T-helper 1 cell treated with Interleukin-12 subunit alpha and Interleukin-12 subunit beta and Interleukin-4 antibody, amounts not matched to agents 30 ng/mL and 1 ng/mL, for 36 hours (primary cell): ENCODE data around the gene LARP4B. TPM values are rescaled to one million over a fixed set of nuclear protein-coding genes. Genes with fewer than 3 reads are reported as not detected.

Source experiments
- intact Hi-C: fragments of 100-400 bp; cut with micrococcal nuclease; formaldehyde crosslinking; loops from one replicate; pipeline ENCODE4 v1.15.1; 2024
- total RNA-seq: library from RNA; stranded (reverse); gene quantifications from 2 replicates; pipeline ENCODE4 v1.2.3, GENCODE V29; 2022

Gene LARP4B
- total RNA-seq = 124 and 128 TPM in 2 replicates

DNA sequence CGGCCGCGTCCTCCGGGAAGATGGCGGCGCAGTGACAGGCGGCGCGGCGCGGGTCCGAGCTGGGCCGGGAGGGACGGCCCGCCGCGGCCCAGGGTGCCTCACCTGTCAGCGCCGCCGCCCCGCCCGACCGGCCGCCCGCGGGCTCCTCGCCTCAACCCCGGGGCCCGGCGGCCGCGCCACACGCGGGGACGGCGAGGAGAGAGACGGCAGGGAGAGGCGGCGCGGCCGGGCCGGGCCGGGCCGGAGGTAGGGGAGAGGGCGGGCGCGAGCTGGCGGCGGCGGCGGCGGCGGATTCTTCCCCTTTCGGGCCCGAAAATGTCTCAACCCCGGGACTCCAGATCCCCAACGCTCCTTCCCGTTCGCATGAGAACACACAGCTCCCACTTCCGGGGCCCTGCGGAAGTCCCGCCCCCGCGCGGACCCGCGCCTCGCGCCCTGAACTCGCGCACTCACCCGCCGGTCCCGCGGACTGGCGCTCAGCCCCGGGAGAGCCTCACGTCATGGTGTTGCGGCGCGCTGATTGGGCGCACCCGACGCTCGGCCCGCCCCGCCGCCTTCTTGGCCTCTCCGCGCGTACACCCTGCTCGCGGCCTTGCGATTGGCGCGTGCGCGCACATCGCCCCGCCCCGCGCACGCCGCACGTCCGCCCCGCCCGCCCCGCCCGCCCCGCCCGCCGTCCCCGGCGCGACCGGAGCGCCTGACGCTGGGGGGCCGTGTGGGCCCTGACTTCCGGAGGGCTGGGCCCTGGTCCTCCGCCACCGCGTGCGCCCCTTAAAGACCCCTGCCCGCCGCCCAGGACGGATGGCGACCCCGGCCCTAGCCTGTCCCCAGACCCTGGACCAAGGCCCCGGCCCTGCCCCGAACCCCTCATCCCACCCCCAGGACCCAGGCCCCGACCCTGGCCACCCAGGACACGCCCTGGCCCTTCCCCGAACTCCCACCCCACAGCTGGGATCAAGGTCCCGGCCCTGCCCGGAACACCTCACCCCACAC, at the start of gene LARP4B:
Gene LARP4B, minus strand, starts transcription at position 380 of the 993 bp plus-strand sequence. CDS start 45,984 bp downstream, outside the sequence.
- intact Hi-C loops = loop anchor here (1.0 to 2.0 kb wide), 4 partner anchors 57 to 179 kb away; partner anchors contain the start of genes GTPBP4 and IDI1

DNA sequence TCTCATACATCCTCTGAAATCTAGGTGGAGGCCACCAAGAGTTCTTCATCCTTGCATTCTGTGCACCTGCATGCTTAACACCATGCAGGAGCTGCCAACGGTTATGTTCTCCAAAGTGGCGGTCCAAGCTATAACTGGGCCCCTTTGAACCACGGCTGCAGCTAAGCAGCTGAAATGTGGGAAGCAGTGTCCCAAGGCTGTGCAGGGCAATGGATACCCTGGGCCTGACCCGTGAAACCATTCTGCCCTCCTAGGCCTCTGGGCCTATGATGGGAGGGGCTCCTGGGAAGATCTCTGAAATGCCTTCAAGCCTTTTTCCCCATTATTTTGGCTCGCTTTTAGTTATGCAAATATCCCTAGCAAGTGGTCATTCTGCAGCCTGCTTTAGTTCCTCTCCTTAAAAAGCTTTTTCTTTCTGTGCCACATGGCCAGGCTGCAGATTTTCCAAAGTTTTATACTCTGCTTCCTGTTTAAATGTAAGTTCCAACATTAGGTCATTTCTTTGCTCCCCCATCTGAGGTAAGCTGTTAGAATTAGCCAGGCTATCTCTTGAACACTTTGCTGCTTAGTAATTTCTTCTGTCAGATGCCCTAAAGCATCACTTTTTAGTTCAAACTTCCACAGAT, 49.1 kb upstream of the LARP4B start:
- intact Hi-C loops = no loop called here

DNA sequence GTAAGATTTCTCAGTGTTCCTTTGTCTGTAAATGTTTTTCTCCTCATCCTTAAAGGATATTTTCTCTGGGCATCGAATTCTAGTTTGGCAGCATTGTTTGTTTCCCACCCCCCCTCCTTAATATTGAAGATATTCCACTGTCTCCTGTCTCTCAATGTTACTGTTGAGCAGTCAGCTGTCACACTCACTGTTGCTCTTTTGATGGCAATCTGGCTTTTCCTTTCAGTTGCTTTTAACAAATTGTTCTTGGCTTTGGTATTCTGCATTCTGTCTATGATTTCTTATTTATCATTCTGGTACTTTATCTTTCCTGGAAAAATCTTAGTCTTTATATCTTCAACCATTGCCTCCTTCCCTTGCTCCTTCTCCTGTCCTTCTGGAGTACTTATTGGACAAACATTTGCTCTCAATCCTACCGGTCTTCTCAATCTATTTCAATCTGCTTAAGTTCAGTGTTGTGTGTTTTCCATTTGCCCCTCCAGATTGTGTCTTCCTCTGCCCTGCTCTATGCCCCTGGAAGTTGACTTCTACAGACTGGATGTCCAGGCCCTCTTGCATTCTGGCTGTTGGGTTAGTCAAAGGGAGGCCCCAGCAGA, 47.4 kb upstream of the LARP4B start:
- intact Hi-C loops = no loop called here

DNA sequence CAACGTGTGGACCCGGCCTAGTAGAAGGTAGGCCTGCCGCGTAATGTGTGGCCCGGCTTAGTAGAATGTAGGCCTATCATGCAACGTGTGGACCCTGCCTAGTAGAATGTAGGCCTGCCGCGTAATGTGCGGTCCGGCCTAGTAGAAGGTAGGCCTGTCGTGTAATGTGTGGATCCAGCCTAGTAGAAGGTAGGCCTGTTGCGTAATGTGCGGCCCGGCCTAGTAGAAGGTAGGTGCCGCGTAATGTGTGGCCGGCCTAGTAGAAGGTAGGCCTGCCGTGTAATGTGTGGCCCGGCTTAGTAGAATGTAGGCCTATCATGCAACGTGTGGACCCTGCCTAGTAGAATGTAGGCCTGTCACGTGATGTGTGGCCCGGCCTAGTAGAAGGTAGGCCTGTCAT, 44.8 kb upstream of the LARP4B start:
- intact Hi-C loops = no loop called here

DNA sequence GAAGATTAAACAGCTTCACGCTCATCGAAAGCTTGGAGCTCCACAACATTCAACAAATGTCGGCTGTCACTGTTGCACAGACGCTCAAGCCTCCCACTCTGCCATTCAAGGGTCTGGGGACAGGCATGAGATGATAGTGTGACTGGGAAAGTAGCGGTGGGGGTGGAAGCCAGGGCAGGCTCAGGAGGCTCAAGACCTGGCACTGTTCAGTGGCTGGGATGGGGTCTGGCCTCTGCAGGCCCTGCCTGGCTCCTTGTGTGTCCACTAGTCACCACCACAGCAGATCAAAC, 43.2 kb upstream of the LARP4B start:
- intact Hi-C loops = no loop called here

DNA sequence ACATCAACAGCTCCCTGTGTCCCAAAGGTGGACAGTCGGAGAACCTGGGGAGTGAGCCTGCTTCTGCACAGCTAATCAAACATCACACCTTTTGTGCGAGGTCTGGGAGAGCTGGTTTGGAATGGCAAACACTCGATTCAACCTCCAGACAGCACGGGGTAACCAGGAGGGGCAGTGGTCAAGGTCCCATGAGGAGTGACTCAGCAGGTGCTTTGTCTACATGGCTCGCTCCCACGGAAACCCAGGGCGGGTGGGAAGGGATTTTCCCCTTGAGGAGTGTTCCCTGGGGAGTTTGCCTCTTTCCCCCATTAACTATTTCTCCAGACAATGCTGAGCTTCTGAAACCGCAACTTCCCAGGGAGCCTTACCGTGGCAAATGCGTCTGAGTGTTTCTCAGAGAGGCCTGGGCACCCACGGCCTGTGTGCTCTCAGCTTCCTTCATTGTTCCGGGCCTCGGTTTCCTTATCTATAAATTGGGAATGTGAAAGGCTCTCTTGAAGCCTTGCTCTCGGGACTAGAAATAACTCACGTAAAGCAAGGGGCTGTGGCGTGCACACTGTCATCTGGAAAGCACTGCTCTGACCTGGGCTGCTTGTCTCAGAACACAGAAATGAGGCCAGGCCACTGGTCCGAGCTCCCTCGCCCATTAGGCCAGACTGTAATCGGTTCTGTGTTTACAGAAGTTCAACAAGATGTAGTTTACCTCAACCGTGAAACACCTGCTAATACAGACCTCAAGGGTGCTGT, 42.7 kb upstream of the LARP4B start:
- intact Hi-C loops = no loop called here

DNA sequence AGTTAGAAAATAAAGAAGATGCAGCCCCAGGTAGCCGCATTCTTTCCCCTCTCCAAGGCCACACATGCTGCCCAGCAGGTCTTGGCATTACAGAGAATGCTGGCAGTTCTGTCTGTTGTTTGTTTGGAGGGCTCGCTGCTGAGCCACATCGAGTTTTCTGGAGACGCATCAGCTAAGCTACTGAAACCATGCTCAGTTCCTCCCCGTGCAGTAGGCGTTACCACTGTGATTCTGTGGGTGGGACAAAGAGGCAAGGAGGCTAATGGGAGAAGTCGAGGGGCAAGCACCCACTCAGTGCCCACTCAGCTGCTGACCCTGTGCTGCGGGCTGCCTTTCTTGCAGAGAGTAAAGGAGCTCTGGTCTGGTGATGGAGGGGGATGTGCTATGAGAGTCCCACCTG, 41.3 kb upstream of the LARP4B start:
- intact Hi-C loops = no loop called here

DNA sequence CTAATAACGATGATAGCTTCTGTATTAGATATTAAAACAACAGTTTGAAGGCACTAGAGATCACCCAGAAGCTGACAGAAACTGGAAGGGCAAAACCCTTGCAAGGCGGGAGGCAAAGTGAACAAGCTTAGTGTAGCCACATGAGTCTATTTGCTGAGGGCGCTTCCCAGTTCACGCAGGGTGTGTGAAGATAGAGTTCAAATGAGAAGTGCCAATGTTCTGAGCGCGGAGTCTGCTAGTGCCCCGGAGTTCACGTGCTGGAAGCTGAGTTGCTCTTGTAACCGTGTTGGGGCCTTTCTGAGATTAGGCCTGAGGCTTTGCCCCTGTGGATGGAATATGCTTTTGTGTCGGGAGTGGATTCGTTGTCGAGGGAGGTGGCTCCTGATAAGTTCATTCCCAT, 40.1 kb upstream of the LARP4B start:
- intact Hi-C loops = no loop called here

DNA sequence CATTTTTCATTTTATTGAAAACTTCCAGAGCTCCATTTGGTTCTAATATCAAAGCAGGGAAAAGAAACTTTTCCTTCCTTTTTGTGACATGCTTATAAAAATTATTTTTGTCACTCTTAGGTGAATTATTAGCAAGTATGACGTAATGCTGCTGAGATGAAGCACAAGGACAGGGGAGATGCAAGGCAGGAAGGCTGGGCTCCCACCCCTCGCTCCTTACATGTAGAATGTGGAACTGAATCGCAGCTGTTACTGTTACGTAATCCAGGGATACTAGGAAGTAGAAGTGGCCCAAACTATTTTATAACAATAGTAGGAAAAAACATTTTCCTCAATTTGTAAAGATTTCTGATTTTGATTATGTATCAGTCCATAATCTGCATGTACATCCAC, 39.6 kb upstream of the LARP4B start:
- intact Hi-C loops = no loop called here

DNA sequence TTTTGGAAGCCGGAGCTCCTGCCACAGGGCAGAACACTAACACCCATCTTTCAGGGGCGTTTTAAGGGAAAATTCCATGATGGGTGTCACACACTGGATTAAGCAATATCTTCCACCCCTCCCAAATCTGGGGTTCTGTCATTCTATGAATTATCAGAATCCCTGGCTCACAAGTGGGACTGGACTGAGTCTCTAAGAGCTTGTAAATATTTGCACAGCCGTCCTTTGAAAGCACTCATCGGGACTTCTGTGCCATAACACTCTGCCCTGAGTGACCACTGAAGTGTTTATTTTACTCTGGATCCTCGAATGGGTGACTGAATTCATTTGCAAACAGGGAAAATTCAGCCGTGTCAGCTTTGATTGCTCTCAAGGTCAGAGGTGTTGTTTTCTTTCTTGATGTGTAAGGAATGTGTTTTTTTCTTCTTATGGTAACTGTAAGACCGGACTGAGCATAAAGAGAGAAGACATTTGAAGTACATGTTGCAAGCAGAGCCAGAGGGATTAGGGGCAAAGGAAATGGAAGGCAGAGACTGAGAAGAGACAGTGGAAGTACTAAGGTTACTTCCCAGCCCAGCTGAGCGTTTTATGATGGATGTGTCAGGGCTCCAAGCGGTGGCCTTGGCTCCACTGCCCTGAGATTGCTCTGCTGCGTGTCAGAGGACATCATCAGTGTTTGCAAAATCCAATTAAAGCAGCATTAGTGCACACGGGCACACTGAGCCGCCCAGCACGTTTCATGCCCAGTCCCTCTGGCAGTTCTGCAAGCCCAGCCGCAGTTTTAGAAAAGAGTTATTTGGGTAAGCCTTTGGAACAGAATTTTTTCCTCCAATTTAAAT, 39.0 kb upstream of the LARP4B start:
- intact Hi-C loops = no loop called here

DNA sequence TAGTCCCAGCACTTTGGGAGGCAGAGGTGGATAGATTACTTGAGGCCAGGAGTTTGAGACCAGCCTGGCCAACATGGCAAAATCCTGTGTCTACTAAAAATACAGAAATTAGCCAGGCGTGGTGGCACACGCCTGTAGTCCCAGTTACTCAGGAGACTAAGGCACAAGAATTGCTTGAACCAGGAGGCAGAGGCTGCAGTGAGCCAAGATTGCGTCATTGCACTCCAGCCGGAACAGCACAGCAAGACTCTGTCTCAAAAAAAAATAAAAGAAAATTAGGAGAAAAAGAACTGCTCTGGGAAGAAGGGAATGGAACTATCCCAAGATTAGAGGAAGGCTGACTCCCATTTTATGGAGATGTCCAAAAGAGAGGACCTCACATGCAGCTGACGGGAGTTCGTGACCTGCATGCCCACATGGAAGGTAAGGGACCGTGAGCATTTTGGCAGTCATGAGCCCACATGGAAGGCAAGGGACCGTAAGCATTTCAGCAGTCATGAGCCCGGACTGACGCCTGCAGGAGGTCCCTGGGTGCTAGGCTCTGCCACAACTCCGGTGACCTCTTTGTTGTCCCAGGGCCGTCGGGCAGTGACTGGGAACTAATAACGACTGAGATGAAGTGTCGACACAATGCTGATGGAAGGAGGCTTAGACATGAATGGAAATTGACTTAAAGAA, 38.1 kb upstream of the LARP4B start:
- intact Hi-C loops = no loop called here

DNA sequence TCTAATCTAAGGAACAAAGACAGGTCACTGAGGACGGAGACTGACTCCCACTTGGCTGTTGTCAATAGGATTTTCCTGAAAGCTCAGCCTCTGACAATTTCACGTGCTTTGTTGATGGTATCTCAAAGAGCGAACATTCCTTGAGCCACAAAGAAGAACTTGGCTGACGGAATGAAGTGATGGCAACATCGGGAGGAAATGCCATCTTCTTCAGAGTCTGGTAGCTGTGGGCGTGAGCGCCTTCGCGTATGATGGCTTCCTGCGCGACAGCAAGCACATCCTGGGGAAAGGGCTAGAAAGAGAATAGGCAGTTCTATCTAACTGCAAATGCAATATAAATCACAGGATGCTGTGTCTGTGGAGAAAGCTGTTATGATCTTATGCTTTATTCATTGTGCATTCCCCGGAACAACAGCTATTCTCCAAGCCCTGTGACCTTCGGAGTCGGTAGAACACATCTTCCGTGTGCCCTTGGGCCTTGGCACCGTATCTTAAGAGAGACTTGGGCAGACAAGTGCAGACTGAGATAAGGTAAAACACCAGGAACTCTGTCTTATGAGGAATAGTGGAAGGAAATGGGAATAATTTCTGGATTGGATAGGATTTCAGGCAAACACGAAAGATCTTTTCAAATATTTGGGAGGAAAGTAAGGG, 37.2 kb upstream of the LARP4B start:
- intact Hi-C loops = no loop called here

DNA sequence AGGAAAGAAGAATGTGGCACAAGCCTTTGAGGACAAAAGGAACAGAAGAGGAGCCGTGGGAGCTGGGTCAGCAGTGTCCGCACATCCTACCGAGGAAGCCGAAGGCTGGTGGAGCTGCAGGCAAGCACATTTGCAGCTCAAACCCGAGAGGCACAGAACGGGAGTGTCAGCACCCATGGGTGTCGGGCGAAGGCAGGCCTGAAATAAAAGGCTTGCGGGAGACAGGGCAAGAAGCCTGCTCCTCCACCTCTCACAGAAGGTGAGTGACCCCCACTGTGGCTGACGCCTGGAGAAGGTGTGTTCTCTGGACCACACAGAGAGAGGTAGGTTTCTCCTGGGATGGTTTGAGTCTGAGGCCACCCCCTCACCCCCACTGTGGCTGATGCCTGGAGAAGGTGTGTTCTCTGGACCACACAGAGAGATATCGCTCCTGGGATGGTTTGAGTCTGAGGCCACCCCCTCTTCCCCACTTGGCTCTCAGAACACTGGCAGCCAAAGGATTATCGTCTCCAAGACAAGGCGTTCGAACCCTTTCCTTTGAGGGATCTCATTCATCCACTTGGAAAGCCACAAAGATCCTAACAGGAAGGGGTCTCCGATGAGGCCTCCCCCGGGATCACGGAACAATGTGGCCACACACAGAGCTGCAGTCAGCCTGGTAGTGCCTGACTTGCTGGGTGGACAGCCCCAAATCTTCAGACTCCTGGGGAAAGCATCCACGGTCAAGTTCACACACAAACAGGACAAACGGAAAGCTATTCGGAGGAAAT, 35.1 kb upstream of the LARP4B start:
- intact Hi-C loops = no loop called here

DNA sequence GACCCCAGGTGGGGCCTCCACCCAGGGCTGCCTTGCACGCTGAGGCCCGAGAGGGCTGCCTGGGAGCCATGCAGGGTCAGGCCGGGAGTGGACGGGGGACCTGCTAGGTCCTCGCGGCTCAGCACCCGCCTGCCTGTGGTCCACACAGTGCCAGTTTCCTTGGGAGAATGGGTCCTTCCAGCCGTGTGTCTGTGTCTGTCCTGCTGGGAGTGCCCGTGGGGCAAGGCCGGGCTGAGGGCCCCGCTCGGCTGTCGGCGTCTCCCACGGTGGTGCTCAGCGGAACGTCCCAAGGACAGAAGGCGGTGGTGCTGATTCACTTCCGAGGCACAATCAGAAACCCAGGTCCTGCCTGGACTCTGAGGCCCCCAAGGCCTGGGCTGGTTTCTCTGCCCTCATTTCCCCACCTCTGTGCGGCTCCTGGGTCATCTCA, 33.5 kb upstream of the LARP4B start:
- intact Hi-C loops = no loop called here

DNA sequence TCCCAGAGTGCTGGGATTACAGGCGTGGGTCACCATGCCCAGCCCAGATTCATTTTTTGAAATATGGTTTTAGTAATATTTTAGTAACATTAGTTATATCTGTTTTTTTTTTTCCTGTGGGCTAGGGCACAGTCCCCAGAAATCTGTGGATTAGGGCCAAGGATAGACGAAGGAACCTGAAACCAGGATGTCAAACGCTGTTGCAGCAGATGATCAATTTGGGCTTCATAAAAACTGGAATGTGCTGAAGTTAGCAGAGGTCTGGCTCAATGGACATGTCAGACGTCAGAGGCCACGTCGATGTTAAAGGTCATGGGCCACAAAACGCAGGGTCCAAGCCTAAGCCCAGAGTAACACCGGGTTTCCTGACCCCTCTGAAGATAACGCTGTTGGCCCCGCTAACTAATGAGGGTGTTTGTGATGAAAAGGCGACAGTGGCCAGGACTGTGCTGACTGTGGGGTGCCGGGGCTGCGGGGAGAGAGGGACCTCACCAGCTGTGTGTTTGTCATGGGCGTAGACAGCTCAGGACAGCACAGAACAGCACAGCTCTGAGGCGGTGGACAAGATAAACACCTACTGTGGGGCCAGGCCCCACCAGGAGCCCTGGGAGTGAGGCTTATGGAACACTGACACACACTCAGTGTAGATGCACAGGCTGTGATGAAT, 32.9 kb upstream of the LARP4B start:
- intact Hi-C loops = no loop called here

DNA sequence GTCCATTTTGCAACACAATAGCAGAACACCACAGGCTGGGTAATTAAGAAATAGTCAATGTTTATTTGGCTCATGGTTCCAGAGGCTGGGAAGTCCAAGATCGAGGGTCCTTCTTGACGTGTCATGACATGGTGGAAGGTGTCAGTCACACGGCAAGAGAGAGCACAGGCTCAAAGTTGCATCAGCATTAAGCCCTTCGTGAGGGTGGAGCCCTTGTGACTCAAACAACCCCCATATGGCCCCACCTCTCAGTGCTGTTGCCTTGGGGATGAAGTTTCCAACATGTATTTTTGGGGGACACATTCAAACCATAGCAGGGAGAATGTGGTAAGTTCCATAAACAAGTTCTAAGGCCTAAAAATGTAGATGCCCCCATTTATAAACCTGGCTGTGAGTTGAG, 32.1 kb upstream of the LARP4B start:
- intact Hi-C loops = no loop called here

DNA sequence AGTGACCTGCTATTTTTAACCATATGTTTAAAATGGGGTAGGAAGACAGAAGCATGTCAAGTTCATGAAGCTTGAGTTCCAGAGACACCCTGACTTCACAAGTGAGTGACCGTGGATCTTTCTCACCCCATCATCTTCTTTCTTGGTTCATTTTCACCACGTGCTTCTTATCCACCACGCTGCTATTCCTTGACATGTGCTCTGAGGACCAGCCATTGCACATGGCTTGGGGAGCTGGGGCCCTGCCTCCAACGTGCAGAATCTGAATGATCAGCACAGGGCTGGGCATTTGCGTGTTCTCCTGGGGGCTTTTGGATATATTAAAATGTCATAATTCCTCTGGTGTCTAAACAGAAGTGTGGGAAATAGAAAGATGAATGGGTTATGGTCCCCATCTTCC, 31.7 kb upstream of the LARP4B start:
- intact Hi-C loops = no loop called here

DNA sequence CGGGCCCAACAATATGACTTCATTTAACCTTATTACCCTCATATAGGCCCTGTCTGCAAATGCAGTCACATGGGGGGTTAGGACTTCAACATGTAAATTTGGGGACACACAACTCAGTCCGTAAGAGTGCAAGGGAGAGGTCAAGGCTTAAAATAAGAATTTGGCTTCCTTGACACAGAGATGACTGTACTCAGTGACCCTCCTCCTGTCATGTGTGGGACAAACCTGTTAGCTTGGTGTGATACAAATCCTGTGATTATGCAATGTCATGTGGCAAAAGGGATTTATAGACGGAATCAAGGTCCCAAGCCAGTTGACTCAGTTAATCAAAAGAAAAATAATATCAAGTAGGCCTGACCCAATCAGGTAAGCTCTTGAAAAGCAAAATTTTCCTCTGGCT, 30.8 kb upstream of the LARP4B start:
- intact Hi-C loops = no loop called here
